ENCODE measurements around the gene CDH12.
A peak's percentile ranks its signal among the peaks of the same experiment; 100 is the strongest.

The CDH12 gene

DNA sequence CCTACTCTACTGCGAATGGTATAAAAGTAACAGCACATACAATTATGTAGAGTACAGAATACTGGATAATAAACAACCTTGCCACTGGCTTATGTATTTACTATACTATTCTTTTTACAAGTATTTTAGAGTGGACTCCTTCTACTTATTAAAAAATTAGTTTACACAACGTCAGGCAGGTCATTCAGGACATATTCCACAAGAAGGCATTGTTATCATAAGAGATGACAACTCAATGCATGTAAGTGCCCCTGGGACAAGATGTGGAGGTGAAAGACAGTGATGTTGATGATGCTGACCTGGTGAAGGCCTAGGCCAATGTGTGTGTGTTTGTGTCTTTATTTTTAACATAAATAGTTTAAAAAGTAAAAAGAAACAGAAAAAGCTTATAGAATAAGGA lies 421.7 kb downstream of the CDH12 start:
- no peak overlapping the region for H3K9ac ChIP-seq (ENCODE audit: low read length)
- no peaks in the 10 kb centered on the region for H4K20me1 ChIP-seq (ENCODE audit: low read depth, low read length)
- no peak overlapping the region for H3K27ac ChIP-seq (ENCODE audit: low read depth, low read length)
- TF ChIP-seq, protein P1, sequence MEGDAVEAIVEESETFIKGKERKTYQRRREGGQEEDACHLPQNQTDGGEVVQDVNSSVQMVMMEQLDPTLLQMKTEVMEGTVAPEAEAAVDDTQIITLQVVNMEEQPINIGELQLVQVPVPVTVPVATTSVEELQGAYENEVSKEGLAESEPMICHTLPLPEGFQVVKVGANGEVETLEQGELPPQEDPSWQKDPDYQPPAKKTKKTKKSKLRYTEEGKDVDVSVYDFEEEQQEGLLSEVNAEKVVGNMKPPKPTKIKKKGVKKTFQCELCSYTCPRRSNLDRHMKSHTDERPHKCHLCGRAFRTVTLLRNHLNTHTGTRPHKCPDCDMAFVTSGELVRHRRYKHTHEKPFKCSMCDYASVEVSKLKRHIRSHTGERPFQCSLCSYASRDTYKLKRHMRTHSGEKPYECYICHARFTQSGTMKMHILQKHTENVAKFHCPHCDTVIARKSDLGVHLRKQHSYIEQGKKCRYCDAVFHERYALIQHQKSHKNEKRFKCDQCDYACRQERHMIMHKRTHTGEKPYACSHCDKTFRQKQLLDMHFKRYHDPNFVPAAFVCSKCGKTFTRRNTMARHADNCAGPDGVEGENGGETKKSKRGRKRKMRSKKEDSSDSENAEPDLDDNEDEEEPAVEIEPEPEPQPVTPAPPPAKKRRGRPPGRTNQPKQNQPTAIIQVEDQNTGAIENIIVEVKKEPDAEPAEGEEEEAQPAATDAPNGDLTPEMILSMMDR (IDR thresholded peaks at IDR 0.05; ENCODE audit: insufficient read depth, low read length, poor library complexity, severe bottlenecking), result no peak
- no peak for TF ChIP-seq EZH2phosphoT487 (conservative IDR thresholded peaks at IDR 0.05; ENCODE audit: low read length)
- H3K9me2 ChIP-seq (replicated peaks; ENCODE audit: insufficient read depth, low read length), result no peaks in the 10 kb centered on the region
- peak overlapping the region; percentile 2 for H2AFZ ChIP-seq (ENCODE audit: low read depth, low read length, severe bottlenecking)
- H3K4me2 ChIP-seq (ENCODE audit: low read depth, low read length, poor library complexity, severe bottlenecking), result no peak overlapping the region
- no peaks in the 10 kb centered on the region for H3K36me3 ChIP-seq (ENCODE audit: low read length)
- no peaks in the 10 kb centered on the region for H3F3A ChIP-seq (ENCODE audit: insufficient read depth)
- H3K4me3 ChIP-seq (ENCODE audit: insufficient read depth, low read length, poor library complexity, severe bottlenecking), result no peak overlapping the region
- no peaks in the 10 kb centered on the region for H3K27me3 ChIP-seq (ENCODE audit: low read length)
- no peaks in the 10 kb centered on the region for H3K9me3 ChIP-seq (ENCODE audit: insufficient read depth, low read length)
- no peaks in the 10 kb centered on the region for H3K79me2 ChIP-seq (ENCODE audit: insufficient read depth, low read length)

DNA sequence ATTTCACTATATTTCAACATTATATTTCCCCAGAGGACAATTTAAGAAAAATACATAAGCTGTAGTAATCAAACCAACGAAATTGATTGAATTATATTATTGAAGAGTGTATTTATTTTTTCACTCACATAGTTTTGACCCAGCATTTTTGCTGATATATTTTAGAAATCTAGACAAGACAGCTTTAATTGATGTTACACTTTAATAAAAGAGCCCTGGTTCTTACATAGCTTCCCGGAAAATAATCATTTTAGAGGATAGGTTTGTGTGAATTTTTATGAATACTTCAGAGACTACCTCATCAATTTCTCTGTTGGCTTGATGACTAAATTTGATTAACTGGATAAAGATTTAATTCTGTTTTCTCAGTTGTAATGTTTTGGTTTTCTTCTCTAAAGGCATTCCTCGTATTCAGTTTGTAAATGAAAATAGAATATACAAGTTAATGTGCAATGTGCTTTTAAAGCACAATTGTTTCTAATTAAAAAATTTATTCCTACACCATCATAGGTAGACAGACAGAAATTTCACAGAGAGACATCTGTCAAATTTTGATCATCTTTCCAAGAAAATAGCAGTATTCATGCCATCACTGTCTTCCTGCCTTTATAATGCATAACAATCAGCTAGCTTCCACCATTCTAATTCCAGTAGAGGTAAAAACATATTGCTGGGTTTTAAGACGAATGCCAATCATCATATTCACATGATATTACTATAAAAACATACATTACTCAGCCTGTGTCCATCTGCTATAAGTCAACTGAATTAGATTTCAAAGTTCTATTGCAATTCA lies 441.4 kb downstream of the CDH12 start:
- TF ChIP-seq, protein P1 (IDR thresholded peaks at IDR 0.05; ENCODE audit: insufficient read depth, low read length, poor library complexity, severe bottlenecking), result no peak
- no peak for TF ChIP-seq EZH2phosphoT487 (conservative IDR thresholded peaks at IDR 0.05; ENCODE audit: low read length)
- Histone ChIP-seq H3K4me2 (ENCODE audit: low read depth, low read length, poor library complexity, severe bottlenecking) (no peak overlapping the region), H3K9me3 (ENCODE audit: insufficient read depth, low read length) (no peaks in the 10 kb centered on the region), H3K79me2 (ENCODE audit: insufficient read depth, low read length) (no peaks in the 10 kb centered on the region), H3F3A (ENCODE audit: insufficient read depth) (no peaks in the 10 kb centered on the region), H3K36me3 (ENCODE audit: low read length) (peaks cover 2% of the 10 kb centered on the region; the same call in 1 of the 2 replicates), H4K20me1 (ENCODE audit: low read depth, low read length) (no peaks in the 10 kb centered on the region), H3K27me3 (ENCODE audit: low read length) (no peaks in the 10 kb centered on the region), H3K9ac (ENCODE audit: low read length) (no peak overlapping the region), H3K27ac (ENCODE audit: low read depth, low read length) (no peak overlapping the region), H3K9me2 (replicated peaks; ENCODE audit: insufficient read depth, low read length) (no peaks in the 10 kb centered on the region), H3K4me3 (ENCODE audit: insufficient read depth, low read length, poor library complexity, severe bottlenecking) (no peak overlapping the region), H2AFZ (ENCODE audit: low read depth, low read length, severe bottlenecking) (no peak overlapping the region)

DNA sequence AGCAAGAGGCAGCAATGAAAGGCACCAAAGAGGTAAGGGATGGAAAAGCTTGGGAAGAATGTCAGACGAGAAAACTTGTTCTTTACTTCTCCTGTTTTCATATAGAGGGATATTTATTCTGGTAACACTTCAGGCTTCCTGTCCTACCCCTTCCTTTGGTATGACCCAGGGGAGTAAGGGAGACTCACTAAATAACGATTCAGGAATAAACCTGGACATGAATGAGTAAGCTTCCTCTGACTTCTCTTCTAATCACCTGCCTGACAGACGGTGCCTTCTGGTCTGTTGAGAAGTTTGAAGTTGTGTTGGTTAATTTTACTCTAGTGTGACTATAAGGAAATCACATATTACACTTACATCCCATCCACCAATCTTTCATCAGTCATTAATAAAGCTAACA lies 461.2 kb downstream of the CDH12 start:
- H3K27ac ChIP-seq (ENCODE audit: low read depth, low read length), result no peak overlapping the region
- no peaks in the 10 kb centered on the region for H3K9me2 ChIP-seq (replicated peaks; ENCODE audit: insufficient read depth, low read length)
- H3F3A ChIP-seq (ENCODE audit: insufficient read depth), result no peaks in the 10 kb centered on the region
- H2AFZ ChIP-seq (ENCODE audit: low read depth, low read length, severe bottlenecking), result no peak overlapping the region
- H3K27me3 ChIP-seq (ENCODE audit: low read length), result no peaks in the 10 kb centered on the region
- no peaks in the 10 kb centered on the region for H3K9me3 ChIP-seq (ENCODE audit: insufficient read depth, low read length)
- no peak for TF ChIP-seq EZH2phosphoT487 (conservative IDR thresholded peaks at IDR 0.05; ENCODE audit: low read length)
- TF ChIP-seq, protein P1 (IDR thresholded peaks at IDR 0.05; ENCODE audit: insufficient read depth, low read length, poor library complexity, severe bottlenecking), result no peak
- H3K36me3 ChIP-seq (ENCODE audit: low read length), result no peaks in the 10 kb centered on the region
- H4K20me1 ChIP-seq (ENCODE audit: low read depth, low read length), result no peaks in the 10 kb centered on the region
- H3K4me2 ChIP-seq (ENCODE audit: low read depth, low read length, poor library complexity, severe bottlenecking), result no peak overlapping the region
- H3K79me2 ChIP-seq (ENCODE audit: insufficient read depth, low read length), result no peaks in the 10 kb centered on the region
- no peak overlapping the region for H3K4me3 ChIP-seq (ENCODE audit: insufficient read depth, low read length, poor library complexity, severe bottlenecking)
- H3K9ac ChIP-seq (ENCODE audit: low read length), result no peak overlapping the region
